Daoy (cell line): Measurements from ENCODE around the gene PDE9A. TPM values are rescaled to one million over a fixed set of nuclear protein-coding genes. Genes with fewer than 3 reads are reported as not detected.

Source experiments
- total RNA-seq: library from RNA; depleted of rRNA; stranded (reverse); fragments of >200 nt; shearing (Covaris generic); gene quantifications from 2 replicates; pipeline ENCODE4 v1.2.3, GENCODE V29; 2014; rRNA removed

Gene PDE9A
- total RNA-seq, 1 experiment from 2014 or later = 0.17 TPM

Other genes starting within 250 kb of the PDE9A start
- gene UBASH3A, start 249.7 kb upstream of the PDE9A start, total RNA-seq = 0.18 TPM in 1 of 2 replicates, not detected in the other
- 0.23 and 0.80 TPM in 2 replicates for gene RSPH1, start 157.4 kb upstream of the PDE9A start, total RNA-seq
- 10.9 and 23.2 TPM in 2 replicates for gene SLC37A1, start 139.8 kb upstream of the PDE9A start, total RNA-seq
- 35.8 and 37.9 TPM in 2 replicates for gene WDR4, start 225.9 kb downstream of the PDE9A start, total RNA-seq
- gene NDUFV3, start 239.7 kb downstream of the PDE9A start, total RNA-seq = 37.8 and 40.3 TPM in 2 replicates